ENCODE results near the gene TMEM131L.

DNA sequence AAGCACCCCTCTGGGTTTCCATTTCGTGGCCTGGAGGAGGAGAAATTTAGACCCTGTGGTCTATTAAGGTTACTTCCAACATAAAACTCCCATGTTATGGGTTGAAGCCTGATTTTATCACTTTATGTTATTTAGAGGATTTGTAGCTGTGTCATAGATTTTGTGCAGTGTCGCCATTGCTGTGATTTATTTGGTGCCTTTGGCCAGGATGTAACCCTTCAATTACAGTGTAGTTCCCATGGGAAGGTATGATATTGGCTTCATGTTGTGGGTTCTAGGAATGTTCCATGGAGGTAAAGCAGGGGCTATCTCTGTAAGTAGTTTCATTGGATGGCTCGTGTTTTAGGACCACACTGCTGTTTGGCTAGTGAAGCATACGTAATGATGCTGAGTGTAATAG is 58.5 kb downstream of the TMEM131L start:
- TF ChIP-seq EZH2 (IDR thresholded peaks at IDR 0.05; ENCODE audit: low read length), result no peak
- TF ChIP-seq, protein P1, sequence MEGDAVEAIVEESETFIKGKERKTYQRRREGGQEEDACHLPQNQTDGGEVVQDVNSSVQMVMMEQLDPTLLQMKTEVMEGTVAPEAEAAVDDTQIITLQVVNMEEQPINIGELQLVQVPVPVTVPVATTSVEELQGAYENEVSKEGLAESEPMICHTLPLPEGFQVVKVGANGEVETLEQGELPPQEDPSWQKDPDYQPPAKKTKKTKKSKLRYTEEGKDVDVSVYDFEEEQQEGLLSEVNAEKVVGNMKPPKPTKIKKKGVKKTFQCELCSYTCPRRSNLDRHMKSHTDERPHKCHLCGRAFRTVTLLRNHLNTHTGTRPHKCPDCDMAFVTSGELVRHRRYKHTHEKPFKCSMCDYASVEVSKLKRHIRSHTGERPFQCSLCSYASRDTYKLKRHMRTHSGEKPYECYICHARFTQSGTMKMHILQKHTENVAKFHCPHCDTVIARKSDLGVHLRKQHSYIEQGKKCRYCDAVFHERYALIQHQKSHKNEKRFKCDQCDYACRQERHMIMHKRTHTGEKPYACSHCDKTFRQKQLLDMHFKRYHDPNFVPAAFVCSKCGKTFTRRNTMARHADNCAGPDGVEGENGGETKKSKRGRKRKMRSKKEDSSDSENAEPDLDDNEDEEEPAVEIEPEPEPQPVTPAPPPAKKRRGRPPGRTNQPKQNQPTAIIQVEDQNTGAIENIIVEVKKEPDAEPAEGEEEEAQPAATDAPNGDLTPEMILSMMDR (optimal IDR thresholded peaks at IDR 0.05 in 1 of 3, IDR thresholded peaks at IDR 0.05 in 1 of 3, conservative IDR thresholded peaks at IDR 0.05 in 1 of 3; ENCODE audit: extremely low read depth in 1 of 3, insufficient read depth in 2 of 3, low read length in 3 of 3), result no peak

Measured in keratinocyte (primary cell).